WI38 (cell line): ENCODE results near the gene RPS6KA2.

ENCODE experiments used
- H3K4me3 ChIP-seq: 2 replicates; pipeline ENCODE4 v1.5.1; 2011; ENCODE audit warnings: low read depth, mild to moderate bottlenecking, control low read depth, low read length
- TF ChIP-seq, protein P1 (sequence below): IDR thresholded peaks from 2 replicates; pipeline ENCODE4 v1.5.1; 2012; ENCODE audit warnings: low read depth, mild to moderate bottlenecking, control low read depth, low read length

The RPS6KA2 gene

DNA sequence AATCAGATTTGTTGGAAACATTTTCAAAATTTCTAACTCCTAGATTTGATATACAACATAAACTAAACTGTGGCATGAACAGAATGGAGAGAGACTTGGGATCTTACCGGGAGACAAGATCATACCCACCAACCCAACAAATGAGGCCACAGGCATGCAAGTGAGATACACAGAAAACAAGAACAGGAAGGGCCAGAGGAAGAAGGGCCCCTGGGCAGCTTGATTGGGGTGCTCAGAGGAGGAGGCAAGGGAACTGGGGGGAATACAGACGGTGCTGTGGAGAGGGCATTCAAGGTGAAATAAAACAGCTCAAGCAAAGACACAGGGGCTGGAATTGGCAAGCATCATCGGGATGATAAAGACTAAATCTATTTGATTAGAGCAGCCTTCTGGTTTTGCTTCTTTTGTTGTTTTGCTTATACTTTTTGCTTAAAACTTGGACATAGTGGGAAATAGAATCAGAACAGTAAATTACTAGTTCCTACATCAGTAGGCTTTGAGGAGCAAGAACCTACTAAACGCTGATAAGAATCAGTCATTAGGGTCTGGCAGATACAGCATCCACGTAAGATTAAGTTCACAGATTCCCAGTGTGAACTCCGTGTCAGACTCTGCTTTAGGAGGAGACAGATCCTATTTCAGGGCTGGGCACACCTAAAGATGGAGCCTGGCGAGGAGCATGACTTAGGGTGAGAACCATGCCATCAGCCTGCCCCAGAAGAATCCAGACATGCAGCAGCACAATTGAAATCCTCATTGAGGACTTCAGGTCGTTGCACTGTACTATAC is 37.1 kb downstream of the RPS6KA2 start:
- TF ChIP-seq, protein P1, sequence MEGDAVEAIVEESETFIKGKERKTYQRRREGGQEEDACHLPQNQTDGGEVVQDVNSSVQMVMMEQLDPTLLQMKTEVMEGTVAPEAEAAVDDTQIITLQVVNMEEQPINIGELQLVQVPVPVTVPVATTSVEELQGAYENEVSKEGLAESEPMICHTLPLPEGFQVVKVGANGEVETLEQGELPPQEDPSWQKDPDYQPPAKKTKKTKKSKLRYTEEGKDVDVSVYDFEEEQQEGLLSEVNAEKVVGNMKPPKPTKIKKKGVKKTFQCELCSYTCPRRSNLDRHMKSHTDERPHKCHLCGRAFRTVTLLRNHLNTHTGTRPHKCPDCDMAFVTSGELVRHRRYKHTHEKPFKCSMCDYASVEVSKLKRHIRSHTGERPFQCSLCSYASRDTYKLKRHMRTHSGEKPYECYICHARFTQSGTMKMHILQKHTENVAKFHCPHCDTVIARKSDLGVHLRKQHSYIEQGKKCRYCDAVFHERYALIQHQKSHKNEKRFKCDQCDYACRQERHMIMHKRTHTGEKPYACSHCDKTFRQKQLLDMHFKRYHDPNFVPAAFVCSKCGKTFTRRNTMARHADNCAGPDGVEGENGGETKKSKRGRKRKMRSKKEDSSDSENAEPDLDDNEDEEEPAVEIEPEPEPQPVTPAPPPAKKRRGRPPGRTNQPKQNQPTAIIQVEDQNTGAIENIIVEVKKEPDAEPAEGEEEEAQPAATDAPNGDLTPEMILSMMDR: no peak

DNA sequence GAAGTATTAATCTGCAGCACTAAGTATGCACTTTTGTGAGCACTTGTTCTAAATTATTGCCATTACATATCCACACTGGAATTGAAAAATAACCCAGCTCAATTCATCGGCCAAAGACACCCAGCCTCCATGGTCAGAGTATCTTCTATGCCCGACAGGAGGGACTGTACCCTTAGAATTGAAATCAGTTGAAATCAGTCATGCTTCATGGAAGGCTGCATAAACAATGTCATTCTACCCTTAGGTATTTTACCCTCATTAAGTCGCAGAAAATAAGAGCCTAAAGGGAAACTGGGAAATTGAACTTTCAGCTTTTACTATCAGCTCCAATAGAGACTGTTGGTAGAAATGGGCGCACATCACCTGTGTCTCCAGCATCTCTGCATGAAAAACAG is 37.7 kb downstream of the RPS6KA2 start:
- TF ChIP-seq, protein P1: no peak
- no peak overlapping the region for H3K4me3 ChIP-seq

More for the DNA sequence above, 37.1 kb downstream of the RPS6KA2 start:
- no peak overlapping the region for H3K4me3 ChIP-seq

DNA sequence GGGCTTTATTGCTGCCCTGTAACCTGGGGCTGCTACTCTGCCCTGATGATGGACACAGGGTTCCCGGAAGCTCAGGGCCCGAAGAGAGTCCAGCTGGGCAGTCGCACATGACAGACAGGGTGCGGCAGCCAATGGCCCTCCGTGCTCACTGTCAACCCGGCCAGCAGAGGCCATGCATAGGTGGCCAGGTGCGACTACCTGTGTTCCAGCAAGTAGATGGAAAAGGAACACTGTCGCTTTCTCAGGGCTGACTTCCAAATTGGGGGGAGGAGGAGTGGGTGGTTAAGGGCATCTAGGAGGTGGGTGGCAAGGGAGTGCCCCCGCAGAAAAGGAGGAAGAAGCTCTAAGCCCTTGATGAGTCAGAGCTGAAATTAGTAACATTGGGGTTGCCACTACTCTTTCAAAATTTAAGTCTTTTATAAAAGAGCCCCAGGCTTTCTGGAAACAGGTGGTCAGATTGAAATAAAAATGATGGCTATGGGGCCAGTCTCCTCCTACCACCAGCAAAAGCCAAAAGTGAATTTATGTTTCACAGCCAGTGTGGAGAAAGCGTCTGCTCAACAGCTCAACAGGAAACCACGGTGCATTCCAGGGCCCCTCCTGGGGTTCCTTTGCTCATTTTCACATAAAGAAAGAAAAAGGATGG is 38.2 kb downstream of the RPS6KA2 start:
- TF ChIP-seq, protein P1: no peak
- H3K4me3 ChIP-seq: no peak overlapping the region

DNA sequence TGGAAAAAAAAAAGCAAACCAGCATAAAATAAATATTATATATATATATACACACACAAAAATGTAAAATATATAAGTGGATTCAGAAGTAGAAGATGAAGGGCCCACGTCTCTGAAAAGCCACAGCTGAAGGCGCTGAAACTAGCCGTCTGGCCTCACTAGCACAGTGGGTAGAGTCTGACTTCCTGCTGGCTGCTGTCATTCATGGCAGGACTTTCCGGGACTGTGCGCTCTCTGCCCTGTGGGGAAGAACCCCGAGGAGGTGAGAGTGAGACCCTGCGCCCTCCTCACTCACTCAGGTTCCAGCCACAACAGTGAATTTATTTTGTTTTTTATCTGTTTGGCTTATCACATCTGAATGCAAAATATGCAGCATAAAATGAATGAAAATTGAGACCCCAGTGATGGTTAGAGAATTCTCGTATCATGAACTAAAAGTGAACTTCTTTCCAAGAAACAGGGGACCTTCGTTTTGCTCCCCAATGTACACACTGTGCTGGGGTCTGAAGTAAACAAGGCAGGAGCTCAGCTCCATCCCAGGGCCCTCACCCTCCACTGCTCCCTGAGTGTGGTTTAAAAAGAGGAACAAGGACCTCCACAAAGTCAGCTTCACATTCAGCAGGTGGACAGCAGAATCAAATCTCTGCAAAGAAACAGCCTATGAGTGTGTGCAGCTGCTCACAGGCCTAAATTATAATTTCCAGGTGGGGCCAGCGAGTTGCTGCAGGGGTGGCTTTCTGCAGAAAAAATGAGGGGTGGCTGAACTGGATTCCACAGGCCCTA is 39.2 kb downstream of the RPS6KA2 start:
- H3K4me3 ChIP-seq: no peak overlapping the region
- TF ChIP-seq, protein P1: no peak

DNA sequence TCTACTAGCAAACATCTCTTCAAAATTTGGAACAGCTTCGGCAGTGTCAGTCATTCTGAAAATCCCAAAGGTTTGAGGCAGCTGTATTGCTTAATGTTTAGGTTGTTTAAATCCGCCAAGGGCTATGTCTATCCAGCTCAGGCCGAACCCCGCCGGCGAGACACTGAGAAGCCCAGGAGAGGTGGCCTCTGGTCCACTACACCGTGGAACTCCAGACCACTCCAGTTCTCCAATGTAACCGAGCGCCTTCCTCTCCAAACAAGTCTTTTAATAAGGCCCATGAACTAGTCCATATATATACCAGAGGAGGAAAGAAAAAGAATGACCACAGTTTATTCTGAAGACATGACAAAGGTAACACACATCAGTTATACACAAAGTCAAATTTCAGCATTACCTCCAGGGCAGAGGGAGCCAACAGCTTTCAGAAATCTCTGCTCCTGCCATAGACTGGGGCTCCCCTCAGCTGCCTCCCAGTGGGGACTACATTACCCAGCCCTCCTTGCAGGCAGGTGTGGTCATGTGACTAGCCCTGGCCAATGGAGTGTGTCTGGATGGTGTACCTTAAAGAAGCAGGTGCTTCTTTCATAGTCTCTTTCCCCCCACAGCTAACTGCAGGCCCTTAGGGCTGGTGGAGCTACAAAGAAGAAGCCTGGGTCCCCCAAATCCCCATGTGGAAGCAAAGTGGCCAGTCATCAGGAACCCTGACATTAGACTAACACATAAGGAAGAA is 40.5 kb downstream of the RPS6KA2 start, which contains the start of gene RAMACL:
Gene RAMACL, minus strand, starts transcription at position 255 of the 733 bp plus-strand sequence. Its CDS starts 201 bp downstream, at position 54.
- TF ChIP-seq, protein P1: no peak
- no peak within 1 kb of the TSS for H3K4me3 ChIP-seq

DNA sequence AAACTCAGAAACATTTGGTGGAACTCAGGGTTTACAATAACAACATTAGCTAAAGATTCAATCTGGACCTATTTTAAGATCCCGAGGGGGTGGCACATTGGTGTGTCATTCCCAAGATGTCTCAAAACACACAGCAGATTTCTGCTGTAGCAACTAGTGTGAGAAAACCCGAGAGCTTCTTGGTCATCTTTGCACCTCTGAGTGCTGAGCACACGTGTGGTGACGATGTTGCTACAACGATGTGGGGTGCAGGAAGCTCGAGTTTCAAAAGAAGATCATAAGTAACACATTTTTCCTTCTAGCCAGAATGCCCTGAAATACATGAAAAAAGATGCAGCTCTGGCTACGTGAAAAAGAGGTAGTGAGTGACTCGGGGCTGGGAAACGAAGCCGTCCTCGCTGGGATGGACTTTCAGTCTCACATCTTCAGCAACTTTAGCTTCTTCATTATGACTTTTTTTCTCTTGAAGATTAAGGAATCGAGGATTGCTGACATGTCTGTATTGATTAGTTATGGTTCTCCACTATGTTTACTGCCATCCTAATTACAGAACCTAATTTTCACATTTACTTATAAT is 42.1 kb downstream of the RPS6KA2 start:
- no peak overlapping the region for H3K4me3 ChIP-seq
- TF ChIP-seq, protein P1: no peak
